ENCODE measurements around the gene FBXO10.

The FBXO10 gene

GRCh38 chr9:37542895-37543294 is 33.3 kb downstream of the FBXO10 start:
- TF ChIP-seq EZH2phosphoT487 (IDR thresholded peaks at IDR 0.05; ENCODE audit: low read length): no peak

GRCh38 chr9:37542488-37542887 is 33.7 kb downstream of the FBXO10 start:
- Histone ChIP-seq H3F3A (ENCODE audit: insufficient read depth, low read length) (no peaks in the 10 kb centered on the region), H4K20me1 (ENCODE audit: insufficient read depth, low read length) (no peaks in the 10 kb centered on the region), H3K9me3 (replicated peaks; ENCODE audit: insufficient read depth, low read length) (no peaks in the 10 kb centered on the region), H3K27ac (ENCODE audit: low read length) (no peak overlapping the region), H3K9ac (ENCODE audit: low read length) (no peak overlapping the region), H3K36me3 (replicated peaks; ENCODE audit: insufficient read depth, low read length) (no peaks in the 10 kb centered on the region), H3K4me3 (ENCODE audit: low read length) (no peak overlapping the region), H2AFZ (ENCODE audit: low read length) (no peak overlapping the region), H3K27me3 (replicated peaks; ENCODE audit: insufficient read depth, low read length) (no peaks in the 10 kb centered on the region), H3K4me1 (ENCODE audit: low read length) (peaks cover 10% of the 10 kb centered on the region), H3K79me2 (ENCODE audit: low read length) (no peaks in the 10 kb centered on the region), H3K9me2 (replicated peaks; ENCODE audit: insufficient read depth, low read length) (no peaks in the 10 kb centered on the region), H3K4me2 (ENCODE audit: low read depth, low read length) (no peak overlapping the region)
- TF ChIP-seq EZH2phosphoT487 (IDR thresholded peaks at IDR 0.05; ENCODE audit: low read length) (no peak), EZH2 (optimal IDR thresholded peaks at IDR 0.05; ENCODE audit: low read depth, low read length) (no peak), CTCF (IDR thresholded peaks at IDR 0.05; ENCODE audit: low read length) (no peak)
- DNase-seq: no peak

More at GRCh38 chr9:37542895-37543294, 33.3 kb downstream of the FBXO10 start:
- H3K27me3 ChIP-seq (replicated peaks; ENCODE audit: insufficient read depth, low read length): no peaks in the 10 kb centered on the region
- peaks cover 10% of the 10 kb centered on the region for H3K4me1 ChIP-seq (ENCODE audit: low read length)
- H3F3A ChIP-seq (ENCODE audit: insufficient read depth, low read length): no peaks in the 10 kb centered on the region
- peak; percentile 11 for DNase-seq
- H3K4me2 ChIP-seq (ENCODE audit: low read depth, low read length): no peak overlapping the region
- no peaks in the 10 kb centered on the region for H4K20me1 ChIP-seq (ENCODE audit: insufficient read depth, low read length)
- no peaks in the 10 kb centered on the region for H3K9me3 ChIP-seq (replicated peaks; ENCODE audit: insufficient read depth, low read length)
- H3K9ac ChIP-seq (ENCODE audit: low read length): no peak overlapping the region
- no peak overlapping the region for H2AFZ ChIP-seq (ENCODE audit: low read length)
- H3K4me3 ChIP-seq (ENCODE audit: low read length): no peak overlapping the region
- H3K36me3 ChIP-seq (replicated peaks; ENCODE audit: insufficient read depth, low read length): no peaks in the 10 kb centered on the region
- no peaks in the 10 kb centered on the region for H3K79me2 ChIP-seq (ENCODE audit: low read length)
- H3K27ac ChIP-seq (ENCODE audit: low read length): no peak overlapping the region
- H3K9me2 ChIP-seq (replicated peaks; ENCODE audit: insufficient read depth, low read length): no peaks in the 10 kb centered on the region

GRCh38 chr9:37541465-37541864 is 34.7 kb downstream of the FBXO10 start:
- Histone ChIP-seq H3K9ac (ENCODE audit: low read length) (no peak overlapping the region), H3K4me2 (ENCODE audit: low read depth, low read length) (no peak overlapping the region), H3K4me3 (ENCODE audit: low read length) (no peak overlapping the region), H3K27ac (ENCODE audit: low read length) (no peak overlapping the region), H3K79me2 (ENCODE audit: low read length) (no peaks in the 10 kb centered on the region), H3K4me1 (ENCODE audit: low read length) (peaks cover 10% of the 10 kb centered on the region), H3K9me3 (replicated peaks; ENCODE audit: insufficient read depth, low read length) (no peaks in the 10 kb centered on the region), H3K36me3 (replicated peaks; ENCODE audit: insufficient read depth, low read length) (no peaks in the 10 kb centered on the region), H3F3A (ENCODE audit: insufficient read depth, low read length) (no peaks in the 10 kb centered on the region), H3K9me2 (replicated peaks; ENCODE audit: insufficient read depth, low read length) (no peaks in the 10 kb centered on the region), H3K27me3 (replicated peaks; ENCODE audit: insufficient read depth, low read length) (no peaks in the 10 kb centered on the region), H2AFZ (ENCODE audit: low read length) (no peak overlapping the region), H4K20me1 (ENCODE audit: insufficient read depth, low read length) (no peaks in the 10 kb centered on the region)
- TF ChIP-seq EZH2phosphoT487 (IDR thresholded peaks at IDR 0.05; ENCODE audit: low read length): no peak
- TF ChIP-seq CTCF (IDR thresholded peaks at IDR 0.05; ENCODE audit: low read length): no peak
- no peak for TF ChIP-seq EZH2 (optimal IDR thresholded peaks at IDR 0.05; ENCODE audit: low read depth, low read length)
- no peak for DNase-seq

GRCh38 chr9:37540634-37541033 is 35.5 kb downstream of the FBXO10 start:
- Histone ChIP-seq H3K27ac (ENCODE audit: low read length) (no peak overlapping the region), H3K36me3 (replicated peaks; ENCODE audit: insufficient read depth, low read length) (no peaks in the 10 kb centered on the region), H3K4me2 (ENCODE audit: low read depth, low read length) (no peak overlapping the region), H3K79me2 (ENCODE audit: low read length) (no peaks in the 10 kb centered on the region), H3K4me3 (ENCODE audit: low read length) (no peak overlapping the region), H2AFZ (ENCODE audit: low read length) (no peak overlapping the region), H3F3A (ENCODE audit: insufficient read depth, low read length) (no peaks in the 10 kb centered on the region), H3K9me2 (replicated peaks; ENCODE audit: insufficient read depth, low read length) (no peaks in the 10 kb centered on the region), H3K9me3 (replicated peaks; ENCODE audit: insufficient read depth, low read length) (no peaks in the 10 kb centered on the region), H4K20me1 (ENCODE audit: insufficient read depth, low read length) (no peaks in the 10 kb centered on the region), H3K9ac (ENCODE audit: low read length) (no peak overlapping the region), H3K4me1 (ENCODE audit: low read length) (peaks cover 10% of the 10 kb centered on the region), H3K27me3 (replicated peaks; ENCODE audit: insufficient read depth, low read length) (no peaks in the 10 kb centered on the region)
- TF ChIP-seq EZH2 (optimal IDR thresholded peaks at IDR 0.05; ENCODE audit: low read depth, low read length) (no peak), CTCF (IDR thresholded peaks at IDR 0.05; ENCODE audit: low read length) (no peak)
- no peak for DNase-seq
